ENCODE results near the gene MED31. TPM values are rescaled to one million over a fixed set of nuclear protein-coding genes. Genes with fewer than 3 reads are reported as not detected.
A peak's percentile ranks its signal among the peaks of the same experiment; 100 is the strongest.
"Not testable (repeated sequence)": the region's sequence is repeated elsewhere in the genome, so short reads cannot be mapped to it uniquely, and the experiment has no call there.

Gene MED31
- total and polyA plus RNA-seq, 7 experiments from 2014 or later: 21.4 to 41.2 (median 26.7) TPM

DNA sequence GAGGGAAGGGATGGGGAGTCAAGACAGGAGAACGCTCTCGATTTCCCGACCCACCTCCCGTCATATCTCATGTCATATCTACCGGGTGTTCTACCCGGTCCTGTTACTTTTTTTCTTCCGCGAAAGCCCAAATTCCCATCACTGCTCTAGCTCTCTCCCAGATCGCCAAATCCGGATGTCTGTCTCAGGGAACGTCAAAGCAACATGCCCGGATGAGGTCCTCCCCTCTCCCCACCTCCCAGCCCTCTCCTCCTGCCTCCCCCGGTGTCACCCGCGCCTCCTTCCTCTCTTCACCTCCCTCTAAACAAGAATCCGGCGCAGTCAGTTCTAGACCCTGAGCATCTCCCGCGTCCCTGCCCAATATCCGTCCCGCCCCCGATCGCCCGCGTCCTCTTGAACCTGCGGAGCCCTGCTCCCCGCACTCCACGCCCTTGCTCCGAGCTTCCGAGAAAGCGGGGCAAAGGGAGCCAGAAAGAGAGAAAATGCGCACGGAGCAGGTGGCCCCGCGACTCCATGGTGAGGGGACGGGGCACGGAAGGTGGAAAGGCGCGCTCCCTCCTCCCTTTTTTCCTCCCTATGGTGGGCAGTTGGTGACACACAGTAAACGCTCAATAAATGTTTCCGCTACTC is 4.4 kb upstream of the MED31 start:
- H3K36me3 ChIP-seq (ENCODE audit: control insufficient read depth in 2 of 3, insufficient read depth in 3 of 3, low read length in 3 of 3); H3K9me3 ChIP-seq (ENCODE audit: control insufficient read depth in 2 of 3, low read length in 3 of 3); H3K4me3 ChIP-seq (ENCODE audit: low read length); H3K27ac ChIP-seq (ENCODE audit: low read depth, low read length); POLR2A ChIA-PET; H3K9me3 Mint-ChIP-seq; CTCF ChIA-PET; H3K27me3 ChIP-seq (ENCODE audit: control insufficient read depth in 2 of 2, insufficient read depth in 2 of 2, low read length in 2 of 2); ATAC-seq: not testable (repeated sequence)
- Mint-ChIP-seq H3K27ac (peak overlapping the region in 7 of 9 donors; percentile 41 to 85 (median 71)), H3K27me3 (peaks cover 0 to 36% (median 0%) of the 10 kb centered on the region in 5 donors), H3K4me1 (peaks cover 28 to 74% (median 65%) of the 10 kb centered on the region in 7 donors), H3K4me3 (peak overlapping the region; percentile 76 to 98 (median 84)), H3K36me3 (peaks cover 0 to 24% (median 0%) of the 10 kb centered on the region in 5 donors)
- DNase-seq: peak in 3 of 9 donors; percentile 12 to 33 (median 16)
- peaks cover 19 to 27% of the 10 kb centered on the region in 2 donors for H3K4me1 ChIP-seq (ENCODE audit: control insufficient read depth in 2 of 2, insufficient read depth in 2 of 2, low read length in 2 of 2)
- intact Hi-C loops (cut with micrococcal nuclease): loop anchor here (2.0 to 10.0 kb wide), 3 partner anchors 15 to 1711 kb away; partner anchors contain the start of genes ACADVL (in 1 of the 2), DLG4 (in 1 of the 2), KIAA0753 (in 1 of the 2) and PFN1 (in 1 of the 2)

DNA sequence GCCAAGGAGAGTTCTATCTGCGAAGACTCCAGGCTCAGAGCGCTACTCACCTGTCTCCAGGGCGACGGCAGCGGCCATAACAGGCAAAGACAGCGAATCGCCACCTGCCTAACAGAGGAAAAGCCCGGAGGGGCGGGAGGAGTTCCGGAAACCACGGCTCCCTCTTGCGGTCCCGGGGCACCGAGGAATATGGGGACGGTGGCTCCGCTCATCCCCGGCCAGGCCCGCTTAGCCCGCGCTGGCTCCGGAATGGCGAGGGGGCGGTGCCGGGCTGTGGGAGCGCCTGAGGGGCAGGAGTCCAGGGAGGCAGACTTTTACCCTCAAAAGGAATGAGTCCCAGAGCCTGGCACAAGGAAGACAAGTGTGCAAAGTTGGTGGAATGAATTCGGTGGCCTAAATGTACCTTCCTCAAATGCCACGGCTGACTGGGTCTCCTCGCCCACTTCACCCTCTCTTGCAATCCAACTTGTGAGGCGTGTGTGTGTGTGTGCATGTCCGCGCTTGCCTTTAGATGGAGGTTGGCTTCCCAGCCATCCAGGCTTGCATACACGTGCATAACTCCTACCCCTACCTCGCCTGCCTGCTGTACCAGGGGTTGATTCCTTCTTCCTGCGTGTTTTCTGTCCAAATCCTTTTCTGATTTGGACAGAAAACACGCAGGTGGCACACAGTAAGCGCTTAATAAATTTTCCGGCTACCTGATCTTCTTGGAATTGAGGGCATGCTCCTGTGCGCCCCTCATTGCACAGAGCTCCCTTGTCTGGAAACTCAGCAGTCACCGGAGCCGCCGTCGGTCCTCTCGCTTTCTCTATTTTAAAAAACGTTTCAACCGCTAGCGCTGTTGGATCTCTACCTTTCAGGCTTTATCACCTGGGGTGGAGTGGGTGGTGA is 3.7 kb upstream of the MED31 start:
- POLR2A ChIA-PET: no interaction called here
- peaks cover 25 to 73% (median 62%) of the 10 kb centered on the region in 7 donors for H3K4me1 Mint-ChIP-seq
- CTCF ChIA-PET: no interaction called here
- peaks cover 25 to 33% of the 10 kb centered on the region in 2 donors for H3K4me1 ChIP-seq (ENCODE audit: control insufficient read depth in 2 of 2, insufficient read depth in 2 of 2, low read length in 2 of 2)
- no peak for ATAC-seq
- no peaks in the 10 kb centered on the region for H3K27me3 ChIP-seq (ENCODE audit: control insufficient read depth in 2 of 2, insufficient read depth in 2 of 2, low read length in 2 of 2)
- H3K9me3 ChIP-seq (ENCODE audit: control insufficient read depth in 2 of 3, low read length in 3 of 3): no peaks in the 10 kb centered on the region
- H3K36me3 Mint-ChIP-seq: peaks cover 0 to 20% (median 0%) of the 10 kb centered on the region in 5 donors
- peaks cover 0 to 33% (median 0%) of the 10 kb centered on the region in 5 donors for H3K27me3 Mint-ChIP-seq
- H3K27ac ChIP-seq (ENCODE audit: low read depth, low read length): no peak overlapping the region
- peak overlapping the region; percentile 18 to 98 (median 84) for H3K4me3 Mint-ChIP-seq
- H3K4me3 ChIP-seq (ENCODE audit: low read length): no peak overlapping the region
- H3K27ac Mint-ChIP-seq: peak overlapping the region in 5 of 9 donors; percentile 39 to 82 (median 42)
- H3K36me3 ChIP-seq (ENCODE audit: control insufficient read depth in 2 of 3, insufficient read depth in 3 of 3, low read length in 3 of 3): no peaks in the 10 kb centered on the region
- H3K9me3 Mint-ChIP-seq: peaks cover 0 to 2% (median 0%) of the 10 kb centered on the region in 11 donors
- intact Hi-C loops (cut with micrococcal nuclease): loop anchor here (5.0 to 10.0 kb wide), 9 partner anchors 102 to 1710 kb away; partner anchors contain the start of genes DERL2 (in 2 of the 2), MIS12 (in 2 of the 2), ACADVL (in 1 of the 2) and DLG4 (in 1 of the 2)
- DNase-seq: peak in 1 of 9 donors; percentile 21

DNA sequence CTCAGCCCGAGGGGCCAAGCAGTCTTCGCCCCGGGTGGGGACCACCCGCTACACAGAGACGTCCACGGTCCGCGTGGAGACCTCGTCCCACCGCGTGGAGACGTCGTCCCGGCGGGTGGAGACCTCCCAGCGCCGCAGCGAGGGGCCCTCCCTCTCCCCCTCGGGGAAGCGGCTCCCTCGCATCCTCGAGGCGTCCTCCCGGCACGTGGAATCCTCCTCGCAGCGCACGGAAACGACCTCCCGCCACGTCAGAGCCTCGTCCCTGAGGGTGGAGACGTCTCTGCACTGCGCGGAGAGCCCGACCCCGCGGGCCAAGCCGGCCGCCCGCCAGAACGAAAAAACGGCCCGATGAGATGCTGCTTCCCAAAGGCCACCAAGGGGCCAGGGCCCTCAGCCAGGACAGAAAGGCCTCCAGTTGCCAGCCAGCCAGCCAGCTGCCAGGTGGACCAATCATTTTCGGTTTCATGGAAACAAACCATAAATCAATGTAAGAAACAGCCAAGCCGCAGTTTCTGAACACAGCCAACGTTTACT is 581 bp upstream of the MED31 start:
- H3K9me3 Mint-ChIP-seq: peaks cover 0 to 2% (median 0%) of the 10 kb centered on the region in 11 donors
- H3K4me3 Mint-ChIP-seq: peak overlapping the region; percentile 25 to 95 (median 82)
- H3K4me1 Mint-ChIP-seq: peaks cover 37 to 84% (median 73%) of the 10 kb centered on the region in 7 donors
- peaks cover 0 to 17% (median 7%) of the 10 kb centered on the region in 5 donors for H3K36me3 Mint-ChIP-seq
- peaks cover 0 to 29% (median 0%) of the 10 kb centered on the region in 5 donors for H3K27me3 Mint-ChIP-seq
- Histone ChIP-seq H3K9me3 (ENCODE audit: control insufficient read depth in 2 of 3, low read length in 3 of 3) (no peaks in the 10 kb centered on the region), H3K27ac (ENCODE audit: low read depth, low read length) (peak overlapping the region; percentile 95), H3K36me3 (ENCODE audit: control insufficient read depth in 2 of 3, insufficient read depth in 3 of 3, low read length in 3 of 3) (peaks cover 0 to 20% (median 19%) of the 10 kb centered on the region in 3 experiments), H3K4me1 (ENCODE audit: control insufficient read depth in 2 of 2, insufficient read depth in 2 of 2, low read length in 2 of 2) (peaks cover 21 to 26% of the 10 kb centered on the region in 2 donors), H3K27me3 (ENCODE audit: control insufficient read depth in 2 of 2, insufficient read depth in 2 of 2, low read length in 2 of 2) (no peaks in the 10 kb centered on the region), H3K4me3 (ENCODE audit: low read length) (peak overlapping the region; percentile 99)
- CTCF ChIA-PET: no interaction called here
- ATAC-seq (no peak), DNase-seq (peak in 5 of 9 donors; percentile 18 to 52 (median 31))
- intact Hi-C loops (cut with micrococcal nuclease): loop anchor here (1.0 to 10.0 kb wide), 12 partner anchors 12 to 1707 kb away; partner anchors contain the start of genes DERL2 (in 2 of the 2), KIAA0753 (in 2 of the 2), MIS12 (in 2 of the 2) and ACADVL (in 1 of the 2)
- peak overlapping the region in 7 of 9 donors; percentile 33 to 94 (median 72) for H3K27ac Mint-ChIP-seq
- POLR2A ChIA-PET: interaction anchor here (1.1 to 3.8 kb wide), 2 partner anchors 11 to 1035 kb away, joined by 5 to 51 read pairs; partner anchors contain the start of genes KIAA0753, TP53 and TXNDC17

DNA sequence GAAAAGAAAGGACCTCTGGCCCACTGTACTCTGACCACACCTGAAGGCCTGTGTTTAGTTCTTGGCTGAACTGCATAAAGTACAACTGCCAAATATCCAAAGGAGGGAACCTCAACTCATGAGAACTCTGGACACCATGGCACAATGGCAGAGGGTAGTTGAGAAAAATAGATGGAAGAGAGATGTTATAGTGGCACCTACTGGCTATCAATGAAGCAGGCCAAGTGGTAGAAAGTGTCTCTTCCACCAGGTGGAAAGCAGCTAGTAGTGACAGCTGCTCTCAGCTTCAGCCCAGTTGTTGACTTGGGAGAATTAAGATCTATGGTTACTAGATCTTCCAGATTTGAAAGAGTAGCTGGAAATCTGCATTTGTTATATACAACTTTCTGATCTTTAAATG is 3.2 kb downstream of the MED31 start:
- H3K27ac Mint-ChIP-seq: peak overlapping the region in 6 of 9 donors; percentile 21 to 77 (median 51)
- no peak for DNase-seq
- ChIA-PET CTCF (interaction anchor here (0.7 kb wide), 1 partner anchor 175 kb away, joined by 3 read pairs; no protein-coding TSS in a partner anchor), POLR2A (interaction anchor here (3.8 kb wide), 1 partner anchor 8 kb away, joined by 51 read pairs; the partner anchor contains the start of genes KIAA0753 and TXNDC17)
- no peaks in the 10 kb centered on the region for H3K9me3 ChIP-seq (ENCODE audit: control insufficient read depth in 2 of 3, low read length in 3 of 3)
- no peak overlapping the region for H3K4me3 ChIP-seq (ENCODE audit: low read length)
- H3K4me1 Mint-ChIP-seq: peaks cover 35 to 79% (median 64%) of the 10 kb centered on the region in 7 donors
- H3K27me3 Mint-ChIP-seq: peaks cover 0 to 5% (median 0%) of the 10 kb centered on the region in 5 donors
- no peak overlapping the region for H3K27ac ChIP-seq (ENCODE audit: low read depth, low read length)
- peaks cover 12 to 29% (median 19%) of the 10 kb centered on the region in 3 experiments for H3K36me3 ChIP-seq (ENCODE audit: control insufficient read depth in 2 of 3, insufficient read depth in 3 of 3, low read length in 3 of 3)
- no peak for ATAC-seq
- peaks cover 0 to 2% (median 0%) of the 10 kb centered on the region in 11 donors for H3K9me3 Mint-ChIP-seq
- H3K4me3 Mint-ChIP-seq: peak overlapping the region in 3 of 10 donors; percentile 9 to 89 (median 27)
- intact Hi-C loops (cut with micrococcal nuclease): loop anchor here (2.0 to 10.0 kb wide), 2 partner anchors 175 to 203 kb away; partner anchors contain the start of gene PIMREG (in 2 of the 2)
- H3K36me3 Mint-ChIP-seq: peaks cover 0 to 17% (median 8%) of the 10 kb centered on the region in 5 donors
- no peaks in the 10 kb centered on the region for H3K27me3 ChIP-seq (ENCODE audit: control insufficient read depth in 2 of 2, insufficient read depth in 2 of 2, low read length in 2 of 2)
- peaks cover 16 to 21% of the 10 kb centered on the region in 2 donors for H3K4me1 ChIP-seq (ENCODE audit: control insufficient read depth in 2 of 2, insufficient read depth in 2 of 2, low read length in 2 of 2)

DNA sequence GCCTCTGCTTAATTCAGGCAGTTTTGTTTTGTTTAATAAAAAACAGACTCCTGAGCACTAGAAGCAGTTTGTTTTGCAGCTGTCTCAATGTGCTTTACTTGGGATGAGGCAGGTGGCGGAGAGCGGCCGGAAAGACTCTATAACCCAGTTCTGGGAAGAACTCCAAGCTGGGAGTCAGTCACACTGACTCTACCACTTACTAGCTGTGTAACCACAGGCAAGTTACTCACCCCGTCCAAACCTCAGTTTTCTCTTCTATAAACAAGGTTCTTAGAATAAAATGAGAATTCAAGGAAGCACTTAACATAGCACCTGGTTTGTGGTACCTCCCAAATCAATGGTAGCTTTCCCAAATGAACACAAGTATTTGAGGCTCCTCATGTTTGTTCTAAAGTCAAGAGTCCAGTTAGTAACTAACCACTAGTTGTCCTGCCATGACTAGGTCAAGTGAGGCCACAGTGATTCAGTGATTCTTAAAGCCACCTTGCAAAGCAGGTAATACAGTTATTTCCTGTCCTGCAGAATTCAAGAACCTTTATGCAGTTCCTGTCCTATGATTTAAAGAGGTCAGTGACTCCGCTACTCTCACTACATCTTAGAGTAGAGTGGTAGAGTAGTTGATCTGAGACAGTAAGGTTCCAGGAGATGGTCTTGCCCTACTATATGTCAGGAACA is 7.8 kb downstream of the MED31 start:
- Histone ChIP-seq H3K27ac (ENCODE audit: low read depth, low read length) (no peak overlapping the region), H3K4me1 (ENCODE audit: control insufficient read depth in 2 of 2, insufficient read depth in 2 of 2, low read length in 2 of 2) (peaks cover 17 to 24% of the 10 kb centered on the region in 2 donors), H3K4me3 (ENCODE audit: low read length) (no peak overlapping the region), H3K36me3 (ENCODE audit: control insufficient read depth in 2 of 3, insufficient read depth in 3 of 3, low read length in 3 of 3) (peaks cover 11 to 35% (median 12%) of the 10 kb centered on the region in 3 experiments), H3K27me3 (ENCODE audit: control insufficient read depth in 2 of 2, insufficient read depth in 2 of 2, low read length in 2 of 2) (no peaks in the 10 kb centered on the region), H3K9me3 (ENCODE audit: control insufficient read depth in 2 of 3, low read length in 3 of 3) (no peaks in the 10 kb centered on the region)
- Mint-ChIP-seq H3K4me1 (peaks cover 35 to 79% (median 67%) of the 10 kb centered on the region in 7 donors), H3K27me3 (no peaks in the 10 kb centered on the region), H3K36me3 (peaks cover 0 to 17% (median 8%) of the 10 kb centered on the region in 5 donors), H3K9me3 (no peaks in the 10 kb centered on the region), H3K4me3 (no peak overlapping the region), H3K27ac (peak overlapping the region in 5 of 9 donors; percentile 33 to 85 (median 41))
- POLR2A ChIA-PET: interaction anchor here (0.6 kb wide), 2 partner anchors 23 to 1211 kb away, joined by 3 read pairs; no protein-coding TSS in a partner anchor
- ATAC-seq: no peak
- intact Hi-C loops (cut with micrococcal nuclease): loop anchor here (5.0 to 10.0 kb wide), 4 partner anchors 199 to 1739 kb away; partner anchors contain the start of genes PIMREG (in 2 of the 2), RNASEK (in 1 of the 2) and RPL26 (in 1 of the 2)
- CTCF ChIA-PET: no interaction called here
- no peak for DNase-seq

Measured in naive thymus-derived CD4-positive, alpha-beta T cell (primary cell).